Ascending aorta (tissue), 2 donors: ENCODE measurements around the gene FARS2. TPM values are rescaled to one million over a fixed set of nuclear protein-coding genes. Genes with fewer than 3 reads are reported as not detected.
A peak's percentile ranks its signal among the peaks of the same experiment; 100 is the strongest.

ENCODE experiments used
- DNase-seq, 2 donors: peaks; one replicate each; pipeline ENCODE4 v3.0.0-alpha.2; 2019; ENCODE audit warnings: low spot score in 2 of 2
- H3K27ac ChIP-seq, 2 donors: fragments of 200-600 bp; sonication (generic); one replicate each; pipeline ENCODE4 v1.5.1; 2016 to 2017; ENCODE audit warnings: mild to moderate bottlenecking in 1 of 2
- H3K27me3 ChIP-seq: fragments of 200-600 bp; sonication (generic); one replicate; pipeline ENCODE4 v1.5.1; 2017
- H3K36me3 ChIP-seq, 2 donors: fragments of 200-600 bp; sonication (generic); one replicate each; pipeline ENCODE4 v1.5.1; 2016
- H3K4me1 ChIP-seq, 2 donors: fragments of 200-600 bp; sonication (generic); one replicate each; pipeline ENCODE4 v1.5.1; 2016 to 2017; ENCODE audit warnings: mild to moderate bottlenecking in 1 of 2
- H3K4me3 ChIP-seq, 2 donors: fragments of 200-600 bp; sonication (generic); one replicate each; pipeline ENCODE4 v1.5.1; 2016 to 2017; ENCODE audit warnings: mild to moderate bottlenecking in 1 of 2
- H3K9me3 ChIP-seq, 2 donors: fragments of 200-600 bp; sonication (generic); one replicate each; pipeline ENCODE4 v1.5.1; 2016
- CTCF ChIP-seq, 3 experiments: fragments of 200-600 bp in 2 of 3; fragments of 450-650 bp in 1 of 3; sonication (generic) in 2 of 3; IDR thresholded peaks; one replicate each; pipeline ENCODE4 v1.5.1; 2016 to 2019; ENCODE audit warnings: antibody characterized with exemption in 3 of 3, mild to moderate bottlenecking in 1 of 3, moderate library complexity in 1 of 3
- intact Hi-C: fragments of 100-400 bp; cut with DNase I; formaldehyde crosslinking; loops from one replicate; pipeline ENCODE4 v1.15.1; 2023
- total RNA-seq: library from RNA; depleted of rRNA; stranded (reverse); fragments of >200 nt; gene quantifications from one replicate; pipeline ENCODE4 v1.1.0, GENCODE V29; 2016

The FARS2 gene
- total RNA-seq, 1 donor from 2014 or later: 17.6 TPM

- no peak overlapping the region for H3K27ac ChIP-seq
- no peaks in the 10 kb centered on the region for H3K4me1 ChIP-seq
- no peak for TF ChIP-seq CTCF (IDR thresholded peaks at IDR 0.05)
- H3K9me3 ChIP-seq: no peaks in the 10 kb centered on the region
- no peaks in the 10 kb centered on the region for H3K27me3 ChIP-seq
- no peak overlapping the region for H3K4me3 ChIP-seq
- peak in 1 of 2 donors; percentile 13 for DNase-seq
- H3K36me3 ChIP-seq: no peaks in the 10 kb centered on the region
- intact Hi-C loops: no loop called here
Observed at GRCh38 chr6:5705252-5705651, 443.9 kb downstream of the FARS2 start.

- no peak for TF ChIP-seq CTCF (IDR thresholded peaks at IDR 0.05)
- Histone ChIP-seq H3K4me1 (no peaks in the 10 kb centered on the region), H3K4me3 (no peak overlapping the region), H3K27me3 (no peaks in the 10 kb centered on the region), H3K9me3 (no peaks in the 10 kb centered on the region), H3K36me3 (no peaks in the 10 kb centered on the region), H3K27ac (no peak overlapping the region)
- intact Hi-C loops: no loop called here
- peak in 1 of 2 donors; percentile 56 for DNase-seq
Observed at GRCh38 chr6:5706124-5707033, 445.1 kb downstream of the FARS2 start.

GRCh38 chr6:5707281-5708045 is 446.1 kb downstream of the FARS2 start:
- Histone ChIP-seq H3K27me3 (no peaks in the 10 kb centered on the region), H3K4me3 (no peak overlapping the region), H3K36me3 (no peaks in the 10 kb centered on the region), H3K4me1 (no peaks in the 10 kb centered on the region), H3K27ac (no peak overlapping the region), H3K9me3 (no peaks in the 10 kb centered on the region)
- DNase-seq: peak in 1 of 2 donors; percentile 35
- no peak for TF ChIP-seq CTCF (IDR thresholded peaks at IDR 0.05)
- intact Hi-C loops: no loop called here

GRCh38 chr6:5710516-5710915 is 449.2 kb downstream of the FARS2 start:
- no peaks in the 10 kb centered on the region for H3K36me3 ChIP-seq
- intact Hi-C loops: no loop called here
- H3K27ac ChIP-seq: no peak overlapping the region
- H3K4me3 ChIP-seq: no peak overlapping the region
- H3K4me1 ChIP-seq: no peaks in the 10 kb centered on the region
- no peak for TF ChIP-seq CTCF (IDR thresholded peaks at IDR 0.05)
- DNase-seq: peak in 1 of 2 donors; percentile 41
- H3K27me3 ChIP-seq: no peaks in the 10 kb centered on the region
- H3K9me3 ChIP-seq: no peaks in the 10 kb centered on the region

- Histone ChIP-seq H3K36me3 (no peaks in the 10 kb centered on the region), H3K4me3 (no peak overlapping the region), H3K27ac (no peak overlapping the region), H3K4me1 (no peaks in the 10 kb centered on the region), H3K27me3 (no peaks in the 10 kb centered on the region), H3K9me3 (peaks cover 0 to under 1% of the 10 kb centered on the region in 2 donors)
- no peak for DNase-seq
- TF ChIP-seq CTCF (IDR thresholded peaks at IDR 0.05): no peak
- intact Hi-C loops: no loop called here
Observed at GRCh38 chr6:5710936-5711335, 449.6 kb downstream of the FARS2 start.
